H1 (cell line): ENCODE data around the gene ENPP1. TPM values are rescaled to one million over a fixed set of nuclear protein-coding genes. Genes with fewer than 3 reads are reported as not detected.

Experiments
- ASH2L ChIP-seq: fragments of 200-600, 300-600 bp; sonication (generic); IDR thresholded peaks from one replicate; pipeline ENCODE4 v1.7.1; 2017; ENCODE audit warnings: low read length
- polyA plus RNA-seq, 7 experiments: library from polyadenylated mRNA; depleted of rRNA in 3 of 7; stranded (reverse) in 5 of 7; unstranded in 2 of 7; fragments of >200 nt in 5 of 7; fragments of 200-250 nt in 2 of 7; gene quantifications; 1 replicate in 5 of 7; 2 replicates in 1 of 7; 4 replicates in 1 of 7; pipeline versions ENCODE4 v1.2.1 to v1.2.3, GENCODE V29; 2011 to 2013; ENCODE audit warnings: missing spikeins in 2 of 7, mixed read lengths in 2 of 7
- total RNA-seq: library from RNA; stranded (reverse); fragmentation: NEBNext Ultra II Directional; extraction: Animal tissue kit (Norgen Biotek cat#: 25700); gene quantifications from 2 replicates; pipeline ENCODE4 v1.2.1, GENCODE V29; 2021

The ENPP1 gene
- total and polyA plus RNA-seq, 2 of the 8 experiments (the other 6 are each of a cell fraction or from before 2014, with no cell fraction given): 10.1 to 39.1 TPM

GRCh38 chr6:131929976-131930375, 122.2 kb downstream of the ENPP1 start (continued):
- TF ChIP-seq ASH2L: no peak
